ENCODE results near the gene SLC38A9.

SLC38A9 gene

DNA sequence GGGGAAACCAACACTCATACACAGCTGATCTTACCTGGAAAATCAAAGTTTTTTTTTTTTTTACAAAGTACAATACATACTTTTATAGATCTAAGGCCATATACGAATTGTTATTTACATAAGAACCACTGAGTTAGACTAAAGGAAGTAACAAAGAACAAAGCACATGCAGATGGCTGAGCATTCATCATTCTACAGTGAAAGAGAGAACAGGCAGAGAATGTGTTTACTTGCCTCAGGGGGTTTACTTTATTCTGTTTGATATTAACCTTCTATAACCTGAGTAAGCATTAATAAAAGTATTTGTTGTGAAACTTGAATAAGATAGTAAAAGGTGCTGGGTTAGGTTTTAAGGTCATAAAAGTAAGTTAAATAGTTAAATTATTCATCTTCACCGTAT is 54.7 kb downstream of the SLC38A9 start:
- DNase-seq (ENCODE audit: low spot score): no peak
- TF ChIP-seq, protein P1, sequence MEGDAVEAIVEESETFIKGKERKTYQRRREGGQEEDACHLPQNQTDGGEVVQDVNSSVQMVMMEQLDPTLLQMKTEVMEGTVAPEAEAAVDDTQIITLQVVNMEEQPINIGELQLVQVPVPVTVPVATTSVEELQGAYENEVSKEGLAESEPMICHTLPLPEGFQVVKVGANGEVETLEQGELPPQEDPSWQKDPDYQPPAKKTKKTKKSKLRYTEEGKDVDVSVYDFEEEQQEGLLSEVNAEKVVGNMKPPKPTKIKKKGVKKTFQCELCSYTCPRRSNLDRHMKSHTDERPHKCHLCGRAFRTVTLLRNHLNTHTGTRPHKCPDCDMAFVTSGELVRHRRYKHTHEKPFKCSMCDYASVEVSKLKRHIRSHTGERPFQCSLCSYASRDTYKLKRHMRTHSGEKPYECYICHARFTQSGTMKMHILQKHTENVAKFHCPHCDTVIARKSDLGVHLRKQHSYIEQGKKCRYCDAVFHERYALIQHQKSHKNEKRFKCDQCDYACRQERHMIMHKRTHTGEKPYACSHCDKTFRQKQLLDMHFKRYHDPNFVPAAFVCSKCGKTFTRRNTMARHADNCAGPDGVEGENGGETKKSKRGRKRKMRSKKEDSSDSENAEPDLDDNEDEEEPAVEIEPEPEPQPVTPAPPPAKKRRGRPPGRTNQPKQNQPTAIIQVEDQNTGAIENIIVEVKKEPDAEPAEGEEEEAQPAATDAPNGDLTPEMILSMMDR (IDR thresholded peaks at IDR 0.05; ENCODE audit: extremely low read depth, missing control alignments): no peak

DNA sequence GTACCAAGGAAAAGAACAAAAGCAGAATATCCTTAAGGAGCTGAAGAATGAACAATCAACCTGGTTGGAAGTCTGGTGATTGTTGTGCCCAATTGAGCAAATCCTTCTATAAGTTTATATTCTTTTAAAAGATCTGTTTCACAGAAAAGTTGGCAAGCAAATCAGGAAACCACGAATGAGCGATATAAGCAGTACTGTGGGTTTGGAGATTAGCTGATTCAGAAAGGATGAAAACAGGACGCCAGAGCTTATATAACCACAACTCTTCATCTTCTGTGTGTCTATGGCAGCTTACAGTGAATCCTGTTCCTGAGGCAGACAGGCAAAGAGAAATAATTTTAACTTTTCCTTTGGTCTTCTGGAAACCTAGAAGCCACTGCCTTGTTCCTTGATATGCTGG is 61.7 kb downstream of the SLC38A9 start:
- DNase-seq (ENCODE audit: low spot score): no peak
- TF ChIP-seq, protein P1 (IDR thresholded peaks at IDR 0.05; ENCODE audit: extremely low read depth, missing control alignments): no peak

DNA sequence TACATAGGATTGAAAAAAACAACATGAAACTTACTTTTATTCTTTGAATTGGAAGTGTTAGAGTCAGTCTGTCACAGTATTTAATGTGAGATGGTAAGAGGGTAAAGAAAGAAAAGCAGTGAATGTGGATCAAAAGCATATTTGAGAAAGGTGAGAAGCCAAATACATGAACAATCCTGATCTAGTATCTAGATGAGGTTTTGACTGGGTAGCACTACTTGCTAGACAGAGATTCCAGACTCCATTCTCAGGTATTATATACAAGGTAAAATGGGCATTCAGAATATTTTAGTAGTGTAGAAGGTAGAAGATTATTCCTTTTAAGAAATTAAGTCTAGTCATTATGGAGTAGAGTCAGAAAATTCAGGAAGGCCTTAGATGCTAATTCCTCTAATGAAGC is 62.2 kb downstream of the SLC38A9 start:
- TF ChIP-seq, protein P1 (IDR thresholded peaks at IDR 0.05; ENCODE audit: extremely low read depth, missing control alignments): no peak

DNA sequence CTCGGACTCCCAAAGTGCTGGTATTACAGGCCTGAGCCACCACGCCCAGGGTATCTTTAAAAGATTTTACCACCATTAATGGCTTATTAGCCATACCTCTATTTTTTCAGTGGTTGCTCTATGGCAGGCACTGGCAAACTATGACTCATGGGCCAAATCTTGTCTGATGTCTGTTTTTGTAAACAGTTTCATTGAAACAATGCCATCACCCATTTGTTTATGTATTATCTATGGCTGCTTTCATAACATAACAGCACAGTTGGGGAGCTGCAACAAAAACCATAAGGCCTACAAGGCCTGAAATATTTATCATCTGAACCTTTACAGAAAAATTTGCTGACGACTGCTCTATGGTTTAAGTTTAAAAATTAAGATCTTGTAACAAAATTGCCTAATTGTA is 66.8 kb downstream of the SLC38A9 start:
- no peak for DNase-seq (ENCODE audit: low spot score)
- TF ChIP-seq, protein P1 (IDR thresholded peaks at IDR 0.05; ENCODE audit: extremely low read depth, missing control alignments): no peak

More for the DNA sequence above, 62.2 kb downstream of the SLC38A9 start:
- DNase-seq (ENCODE audit: low spot score): no peak

DNA sequence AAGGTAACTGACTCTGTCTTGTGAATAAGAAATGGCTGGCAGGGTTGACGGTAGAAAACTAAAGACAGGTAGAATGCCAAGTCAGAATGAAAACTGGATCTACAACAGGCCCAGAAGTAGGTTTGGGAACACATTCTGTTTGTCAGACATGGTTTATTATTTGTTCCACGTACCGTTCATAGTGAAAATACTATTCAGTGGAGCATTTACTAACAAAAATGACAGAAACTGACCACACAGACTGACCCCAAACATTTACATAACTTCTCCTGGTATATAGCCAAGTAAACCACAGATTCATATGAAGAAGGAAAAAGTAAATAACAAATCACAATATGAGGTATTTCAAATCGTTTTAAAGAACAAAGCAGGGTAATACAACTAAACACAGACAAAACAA is 73.7 kb downstream of the SLC38A9 start:
- TF ChIP-seq, protein P1 (IDR thresholded peaks at IDR 0.05; ENCODE audit: extremely low read depth, missing control alignments): no peak
- no peak for DNase-seq (ENCODE audit: low spot score)

DNA sequence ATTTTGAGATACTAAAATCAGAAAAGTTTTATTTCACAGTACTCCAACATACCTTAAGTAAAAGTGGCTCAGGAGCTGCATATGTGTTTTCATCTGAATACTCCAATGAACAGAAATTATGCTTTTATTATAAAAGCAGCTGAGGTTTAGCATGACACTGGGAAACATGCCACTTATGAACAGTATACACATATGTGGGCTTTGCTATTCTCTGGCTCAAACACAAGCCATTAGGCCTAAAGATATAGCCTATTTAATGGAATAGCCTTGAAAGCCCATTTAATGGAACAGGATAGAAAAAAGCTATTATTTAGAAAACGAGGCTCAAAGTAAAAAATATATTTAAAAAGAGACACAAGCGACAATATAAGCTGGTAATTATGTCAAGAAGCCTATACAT is 74.1 kb downstream of the SLC38A9 start:
- no peak for DNase-seq (ENCODE audit: low spot score)
- TF ChIP-seq, protein P1 (IDR thresholded peaks at IDR 0.05; ENCODE audit: extremely low read depth, missing control alignments): no peak

DNA sequence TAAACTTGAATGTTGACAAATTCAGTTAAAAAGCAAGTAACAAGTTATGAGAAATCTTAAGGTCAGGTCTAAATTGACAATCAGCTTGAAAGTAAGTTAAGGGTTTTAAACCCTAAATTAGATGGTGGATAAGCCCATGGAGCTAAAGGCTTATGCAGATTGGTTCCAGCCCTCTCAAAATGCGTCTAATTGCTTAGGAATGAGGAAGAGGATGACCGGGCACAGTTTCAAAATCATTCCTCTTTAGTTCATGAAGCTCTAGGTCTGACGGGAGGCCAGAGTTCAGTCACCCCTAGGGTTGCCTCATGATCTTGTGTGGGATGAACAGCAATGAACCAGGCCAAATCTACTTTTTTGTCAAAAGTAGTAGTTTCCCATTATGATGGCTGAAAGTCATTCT is 75.4 kb downstream of the SLC38A9 start:
- TF ChIP-seq, protein P1 (IDR thresholded peaks at IDR 0.05; ENCODE audit: extremely low read depth, missing control alignments): no peak
- DNase-seq (ENCODE audit: low spot score): no peak

All from GM20000 (cell line).